Karpas-422 (cell line): Measurements from ENCODE around the gene EFCAB6. TPM values are rescaled to one million over a fixed set of nuclear protein-coding genes. Genes with fewer than 3 reads are reported as not detected.

ENCODE experiments used
- DNase-seq: peaks from one replicate; pipeline ENCODE4 v3.0.0-alpha.2; 2015
- H2AFZ ChIP-seq: fragments of 200-600 bp; sonication (generic); 2 replicates; pipeline ENCODE4 v1.6.1; 2014; ENCODE audit warnings: antibody characterized with exemption, low read length, mixed read lengths
- H3K27ac ChIP-seq: fragments of 200-600 bp; sonication (generic); 2 replicates; pipeline ENCODE4 v1.5.1; 2014; ENCODE audit warnings: mild to moderate bottlenecking, low read length, moderate library complexity
- H3K27me3 ChIP-seq: fragments of 200-600 bp; sonication (generic); 2 replicates; pipeline ENCODE4 v1.6.1; 2014; ENCODE audit warnings: low read length, mixed read lengths
- H3K36me3 ChIP-seq: fragments of 200-600 bp; sonication (generic); 2 replicates; pipeline ENCODE4 v1.6.1; 2014; ENCODE audit warnings: low read length, mixed read lengths; ENCODE audit not compliant: insufficient read depth
- H3K4me1 ChIP-seq: fragments of 200-600 bp; sonication (generic); 2 replicates; pipeline ENCODE4 v1.6.1; 2014; ENCODE audit warnings: mild to moderate bottlenecking, low read length, mixed read lengths
- H3K4me2 ChIP-seq: fragments of 200-600 bp; sonication (generic); 2 replicates; pipeline ENCODE4 v1.6.1; 2014; ENCODE audit warnings: low read length, low read depth, mild to moderate bottlenecking; ENCODE audit not compliant: poor library complexity, severe bottlenecking
- H3K4me3 ChIP-seq: fragments of 200-600 bp; sonication (generic); 2 replicates; pipeline ENCODE4 v1.5.1; 2014; ENCODE audit warnings: mild to moderate bottlenecking, antibody characterized with exemption, low read length, mixed read lengths
- H3K79me2 ChIP-seq: fragments of 200-600 bp; sonication (generic); 2 replicates; pipeline ENCODE4 v1.6.1; 2014; ENCODE audit warnings: mild to moderate bottlenecking, low read length, mixed read lengths
- H3K9ac ChIP-seq: fragments of 200-600 bp; sonication (generic); 2 replicates; pipeline ENCODE4 v1.6.0; 2014; ENCODE audit warnings: low read length
- H3K9me2 ChIP-seq: fragments of 200-600 bp; sonication (generic), shearing (Covaris generic); replicated peaks from 2 replicates; pipeline ENCODE4 v1.6.0; 2014; ENCODE audit warnings: mild to moderate bottlenecking, low read length, moderate library complexity; ENCODE audit not compliant: insufficient read depth
- H3K9me3 ChIP-seq: fragments of 300-700, 200-600 bp; sonication (generic); 2 replicates; pipeline ENCODE4 v1.6.1; 2014; ENCODE audit warnings: low read length, mixed read lengths
- H4K20me1 ChIP-seq: fragments of 200-600 bp; sonication (generic); 2 replicates; pipeline ENCODE4 v1.6.1; 2014; ENCODE audit warnings: mild to moderate bottlenecking, antibody characterized with exemption, low read length, low read depth; ENCODE audit not compliant: insufficient read depth
- total RNA-seq: library from RNA; depleted of rRNA; stranded (reverse); fragments of >200 nt; shearing (Covaris generic); gene quantifications from 2 replicates; pipeline ENCODE4 v1.2.3, GENCODE V29; 2014; ENCODE audit warnings: low replicate concordance

The EFCAB6 gene
- total RNA-seq, 1 experiment from 2014 or later, result not detected

DNA sequence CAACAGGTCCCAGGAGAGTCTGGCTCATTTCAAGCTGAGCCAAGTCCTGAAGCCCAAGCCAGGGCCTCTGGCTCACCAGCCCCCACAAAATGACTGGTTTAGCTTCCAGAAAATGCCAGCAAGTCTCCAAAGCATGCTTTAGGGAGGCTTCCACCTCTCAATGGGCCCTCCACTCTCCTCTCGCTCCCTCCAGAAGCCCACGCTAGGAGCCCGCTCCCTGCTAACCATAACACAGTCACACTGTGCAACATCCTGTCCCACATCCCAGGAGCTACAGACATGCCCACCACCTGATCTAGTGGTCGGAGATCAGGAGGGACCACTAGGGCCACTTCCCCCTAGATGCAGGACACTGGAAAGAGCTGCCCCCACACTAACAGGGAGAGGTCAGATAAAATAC, 43.3 kb upstream of the EFCAB6 start:
- Histone ChIP-seq H3K27me3 (no peaks in the 10 kb centered on the region), H3K9me3 (no peaks in the 10 kb centered on the region), H3K79me2 (no peaks in the 10 kb centered on the region), H4K20me1 (no peaks in the 10 kb centered on the region), H3K4me2 (no peak overlapping the region), H3K4me1 (no peaks in the 10 kb centered on the region), H3K27ac (no peak overlapping the region), H3K36me3 (no peaks in the 10 kb centered on the region), H3K9me2 (no peaks in the 10 kb centered on the region), H3K4me3 (no peak overlapping the region), H3K9ac (no peak overlapping the region), H2AFZ (no peak overlapping the region)
- DNase-seq, result no peak

DNA sequence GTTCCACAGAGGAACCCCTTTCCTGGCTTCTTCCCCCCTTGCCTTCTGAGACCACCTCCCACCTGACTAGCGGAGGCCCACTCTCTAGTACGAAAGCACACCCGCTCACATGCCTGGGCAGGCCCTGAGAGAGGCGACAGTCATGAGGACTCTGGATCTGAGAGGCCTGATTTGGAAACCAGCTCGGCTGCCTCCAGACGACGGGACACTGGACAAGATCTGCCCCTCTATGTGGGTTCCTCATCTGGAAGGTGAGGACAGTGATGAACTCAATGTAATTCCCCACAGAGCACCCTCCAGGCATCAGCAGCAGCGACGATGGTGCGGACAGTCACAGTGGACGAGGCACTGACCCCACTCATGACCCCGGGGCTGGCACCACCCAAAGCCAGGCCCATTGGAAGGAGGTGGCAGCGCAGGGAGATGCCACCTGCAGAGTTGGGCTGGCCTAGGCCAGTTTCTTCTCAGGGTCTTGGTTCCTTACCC, 42.7 kb upstream of the EFCAB6 start:
- no peaks in the 10 kb centered on the region for H3K79me2 ChIP-seq
- no peaks in the 10 kb centered on the region for H4K20me1 ChIP-seq
- H2AFZ ChIP-seq, result no peak overlapping the region
- H3K27me3 ChIP-seq, result no peaks in the 10 kb centered on the region
- no peak overlapping the region for H3K4me2 ChIP-seq
- no peaks in the 10 kb centered on the region for H3K9me2 ChIP-seq
- no peaks in the 10 kb centered on the region for H3K9me3 ChIP-seq
- no peak for DNase-seq
- no peak overlapping the region for H3K9ac ChIP-seq
- no peak overlapping the region for H3K4me3 ChIP-seq
- no peaks in the 10 kb centered on the region for H3K4me1 ChIP-seq
- H3K36me3 ChIP-seq, result no peaks in the 10 kb centered on the region
- no peak overlapping the region for H3K27ac ChIP-seq

GRCh38 chr22:43854121-43854785, 42.1 kb upstream of the EFCAB6 start:
- Histone ChIP-seq H3K4me3 (no peak overlapping the region), H4K20me1 (no peaks in the 10 kb centered on the region), H3K27ac (no peak overlapping the region), H3K9me3 (no peaks in the 10 kb centered on the region), H2AFZ (no peak overlapping the region), H3K4me2 (no peak overlapping the region), H3K36me3 (no peaks in the 10 kb centered on the region), H3K79me2 (no peaks in the 10 kb centered on the region), H3K4me1 (no peaks in the 10 kb centered on the region), H3K27me3 (no peaks in the 10 kb centered on the region), H3K9ac (no peak overlapping the region), H3K9me2 (no peaks in the 10 kb centered on the region)
- no peak for DNase-seq

- Histone ChIP-seq H2AFZ (no peak overlapping the region), H3K4me3 (no peak overlapping the region), H3K9me3 (no peaks in the 10 kb centered on the region), H3K9ac (no peak overlapping the region), H3K79me2 (no peaks in the 10 kb centered on the region), H3K27ac (no peak overlapping the region), H3K9me2 (no peaks in the 10 kb centered on the region), H3K27me3 (no peaks in the 10 kb centered on the region), H3K4me2 (no peak overlapping the region), H3K4me1 (no peaks in the 10 kb centered on the region), H4K20me1 (no peaks in the 10 kb centered on the region), H3K36me3 (no peaks in the 10 kb centered on the region)
- peak; percentile 66 for DNase-seq
Observed at GRCh38 chr22:43853328-43853931, 41.3 kb upstream of the EFCAB6 start.

DNA sequence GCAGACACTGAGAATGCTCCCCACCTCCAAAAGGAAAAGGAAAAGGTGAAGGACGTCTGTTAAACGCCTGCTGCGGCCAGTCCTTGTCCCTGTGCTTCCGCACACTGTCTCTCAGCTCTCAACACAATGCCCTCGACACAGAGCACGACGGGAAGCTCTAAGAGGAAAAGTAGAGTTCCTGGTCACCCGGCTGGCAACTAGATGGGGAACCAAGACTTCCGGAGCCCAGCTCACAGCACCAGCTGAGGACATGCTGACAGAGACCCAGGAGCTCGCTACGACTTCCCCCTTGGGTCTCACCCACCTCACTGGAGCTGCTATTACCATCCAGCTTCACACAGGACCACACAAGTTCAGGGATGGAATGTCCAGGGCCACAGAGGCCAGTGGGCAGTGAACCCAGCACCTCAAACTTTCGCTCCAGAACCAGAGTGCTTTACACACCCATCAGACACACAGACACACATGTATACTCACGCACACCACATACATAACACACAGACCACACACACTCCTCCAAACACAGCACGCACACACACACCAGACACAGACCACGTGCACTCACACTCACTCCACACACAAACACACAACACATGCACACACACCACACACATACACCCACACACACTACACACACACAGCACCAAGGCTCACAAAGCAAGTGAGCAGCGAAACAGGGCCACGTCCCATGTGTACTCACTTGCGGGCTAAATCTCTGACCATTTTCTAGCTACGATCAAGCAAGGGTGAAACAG, 40.6 kb upstream of the EFCAB6 start:
- H3K9me2 ChIP-seq, result no peaks in the 10 kb centered on the region
- no peak overlapping the region for H3K4me3 ChIP-seq
- no peaks in the 10 kb centered on the region for H4K20me1 ChIP-seq
- H2AFZ ChIP-seq, result no peak overlapping the region
- no peak overlapping the region for H3K4me2 ChIP-seq
- H3K27ac ChIP-seq, result no peak overlapping the region
- H3K79me2 ChIP-seq, result no peaks in the 10 kb centered on the region
- H3K27me3 ChIP-seq, result no peaks in the 10 kb centered on the region
- H3K9me3 ChIP-seq, result no peaks in the 10 kb centered on the region
- DNase-seq, result no peak
- no peak overlapping the region for H3K9ac ChIP-seq
- H3K4me1 ChIP-seq, result no peaks in the 10 kb centered on the region
- no peaks in the 10 kb centered on the region for H3K36me3 ChIP-seq

- H4K20me1 ChIP-seq, result no peaks in the 10 kb centered on the region
- no peaks in the 10 kb centered on the region for H3K27me3 ChIP-seq
Observed at GRCh38 chr22:43851979-43852307, 39.8 kb upstream of the EFCAB6 start.

DNA sequence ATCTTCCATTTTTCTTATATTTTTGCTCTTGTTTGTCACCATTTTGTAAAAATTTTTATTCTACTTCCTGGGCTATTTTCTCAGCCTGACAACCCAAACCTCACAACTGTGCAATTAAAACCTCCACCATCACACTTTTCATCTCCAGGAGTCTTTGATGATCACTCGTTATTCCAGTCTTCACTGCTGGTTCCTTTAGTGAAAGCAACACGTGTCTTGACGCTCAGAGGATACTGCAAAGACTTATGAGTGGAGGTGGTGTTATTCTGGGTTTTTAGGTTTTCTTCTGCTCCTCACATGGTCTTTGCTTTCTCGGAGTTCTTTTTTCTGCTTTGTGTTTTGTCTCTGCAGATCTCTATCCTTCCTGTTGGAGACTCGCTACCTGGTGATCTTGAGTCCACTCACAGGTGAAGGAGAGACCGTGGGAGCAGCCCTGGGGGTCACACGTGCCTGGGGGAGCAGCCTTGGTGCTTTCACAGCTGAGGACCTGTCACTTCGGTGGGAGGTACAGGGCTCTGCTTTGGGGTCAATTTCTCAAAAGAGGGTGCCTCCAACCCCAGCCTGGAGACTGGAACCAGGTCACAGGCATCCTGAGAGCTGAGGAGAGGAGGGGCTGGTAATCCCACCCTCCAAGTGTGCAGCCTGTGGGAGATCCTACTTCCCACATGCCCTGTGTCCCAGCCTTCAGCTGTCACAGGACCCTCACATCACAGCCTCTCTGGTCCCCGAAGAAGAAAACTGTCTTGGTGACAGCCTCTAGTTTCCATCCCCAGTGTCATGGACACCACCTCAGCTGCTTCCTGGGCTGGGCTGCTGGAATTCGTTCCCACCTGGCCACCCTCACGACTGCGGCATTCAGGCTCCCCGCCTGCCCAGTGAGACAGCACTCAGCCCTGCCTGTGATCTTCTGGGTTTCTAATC, 39.2 kb upstream of the EFCAB6 start:
- H3K27me3 ChIP-seq, result no peaks in the 10 kb centered on the region

More at GRCh38 chr22:43851979-43852307, 39.8 kb upstream of the EFCAB6 start:
- Histone ChIP-seq H3K4me3 (no peak overlapping the region), H3K36me3 (no peaks in the 10 kb centered on the region), H3K9ac (no peak overlapping the region), H3K27ac (no peak overlapping the region), H3K4me2 (no peak overlapping the region), H3K9me3 (no peaks in the 10 kb centered on the region), H3K9me2 (no peaks in the 10 kb centered on the region), H3K4me1 (no peaks in the 10 kb centered on the region), H2AFZ (no peak overlapping the region), H3K79me2 (no peaks in the 10 kb centered on the region)
- no peak for DNase-seq

More for the DNA sequence above, 39.2 kb upstream of the EFCAB6 start:
- Histone ChIP-seq H3K4me3 (no peak overlapping the region), H3K9me3 (no peaks in the 10 kb centered on the region), H3K36me3 (no peaks in the 10 kb centered on the region), H3K9me2 (no peaks in the 10 kb centered on the region), H2AFZ (no peak overlapping the region), H3K4me1 (no peaks in the 10 kb centered on the region), H3K79me2 (no peaks in the 10 kb centered on the region), H3K27ac (no peak overlapping the region), H3K4me2 (no peak overlapping the region), H3K9ac (no peak overlapping the region), H4K20me1 (no peaks in the 10 kb centered on the region)
- no peak for DNase-seq
